Mesothelial cell of epicardium (in vitro differentiated cells): ENCODE measurements around the gene GJB5. TPM values are rescaled to one million over a fixed set of nuclear protein-coding genes. Genes with fewer than 3 reads are reported as not detected.

Source experiments
- DNase-seq, 2 experiments: peaks; one replicate each; pipeline ENCODE4 v3.0.0; 2021; ENCODE audit warnings: low spot score in 2 of 2; ENCODE audit not compliant: unreplicated experiment in 2 of 2
- H3K27ac Mint-ChIP-seq: 2 replicates; pipeline ENCODE4 v1.8.0; 2021; ENCODE audit warnings: mixed read lengths
- H3K27me3 Mint-ChIP-seq: 2 replicates; pipeline ENCODE4 v1.8.0; 2021; ENCODE audit warnings: low read depth, mixed read lengths
- H3K36me3 Mint-ChIP-seq: 2 replicates; pipeline ENCODE4 v1.8.0; 2021; ENCODE audit warnings: mixed read lengths
- H3K4me1 Mint-ChIP-seq: 2 replicates; pipeline ENCODE4 v1.8.0; 2021; ENCODE audit warnings: mixed read lengths
- H3K4me3 Mint-ChIP-seq: 2 replicates; pipeline ENCODE4 v1.8.0; 2021; ENCODE audit warnings: mild to moderate bottlenecking, moderate library complexity, mixed read lengths
- H3K9me3 Mint-ChIP-seq: 2 replicates; pipeline ENCODE4 v1.8.0; 2021; ENCODE audit warnings: mixed read lengths
- total RNA-seq: library from RNA; stranded (reverse); gene quantifications from 3 replicates; pipeline ENCODE4 v1.2.1, GENCODE V29; 2021
- TF ChIP-seq, protein P1 (sequence below): fragments of 200-600 bp; sonication (generic); IDR thresholded peaks from one replicate; pipeline ENCODE4 v1.5.0; 2021; ENCODE audit warnings: antibody characterized with exemption; ENCODE audit not compliant: unreplicated experiment

The GJB5 gene
- total RNA-seq, 1 donor from 2014 or later, result 0.38 TPM

- no peaks in the 10 kb centered on the region for H3K36me3 Mint-ChIP-seq
- H3K9me3 Mint-ChIP-seq, result no peaks in the 10 kb centered on the region
- DNase-seq, result no peak
- TF ChIP-seq, protein P1, sequence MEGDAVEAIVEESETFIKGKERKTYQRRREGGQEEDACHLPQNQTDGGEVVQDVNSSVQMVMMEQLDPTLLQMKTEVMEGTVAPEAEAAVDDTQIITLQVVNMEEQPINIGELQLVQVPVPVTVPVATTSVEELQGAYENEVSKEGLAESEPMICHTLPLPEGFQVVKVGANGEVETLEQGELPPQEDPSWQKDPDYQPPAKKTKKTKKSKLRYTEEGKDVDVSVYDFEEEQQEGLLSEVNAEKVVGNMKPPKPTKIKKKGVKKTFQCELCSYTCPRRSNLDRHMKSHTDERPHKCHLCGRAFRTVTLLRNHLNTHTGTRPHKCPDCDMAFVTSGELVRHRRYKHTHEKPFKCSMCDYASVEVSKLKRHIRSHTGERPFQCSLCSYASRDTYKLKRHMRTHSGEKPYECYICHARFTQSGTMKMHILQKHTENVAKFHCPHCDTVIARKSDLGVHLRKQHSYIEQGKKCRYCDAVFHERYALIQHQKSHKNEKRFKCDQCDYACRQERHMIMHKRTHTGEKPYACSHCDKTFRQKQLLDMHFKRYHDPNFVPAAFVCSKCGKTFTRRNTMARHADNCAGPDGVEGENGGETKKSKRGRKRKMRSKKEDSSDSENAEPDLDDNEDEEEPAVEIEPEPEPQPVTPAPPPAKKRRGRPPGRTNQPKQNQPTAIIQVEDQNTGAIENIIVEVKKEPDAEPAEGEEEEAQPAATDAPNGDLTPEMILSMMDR, result no peak
- H3K27me3 Mint-ChIP-seq, result peaks cover 78% of the 10 kb centered on the region
- no peak overlapping the region for H3K4me3 Mint-ChIP-seq
- H3K27ac Mint-ChIP-seq, result no peak overlapping the region
- H3K4me1 Mint-ChIP-seq, result peaks cover 6% of the 10 kb centered on the region
These were observed 39.3 kb downstream of the GJB5 start for GRCh38 chr1:34794001-34794789.

GRCh38 chr1:34794790-34795180, 39.9 kb downstream of the GJB5 start:
- TF ChIP-seq, protein P1, result no peak
- no peak overlapping the region for H3K27ac Mint-ChIP-seq
- peaks cover 72% of the 10 kb centered on the region for H3K27me3 Mint-ChIP-seq
- H3K36me3 Mint-ChIP-seq, result no peaks in the 10 kb centered on the region
- H3K4me1 Mint-ChIP-seq, result peaks cover 6% of the 10 kb centered on the region
- H3K4me3 Mint-ChIP-seq, result no peak overlapping the region
- no peaks in the 10 kb centered on the region for H3K9me3 Mint-ChIP-seq
- no peak for DNase-seq

- H3K27ac Mint-ChIP-seq, result no peak overlapping the region
- peaks cover 62% of the 10 kb centered on the region for H3K27me3 Mint-ChIP-seq
- no peak for DNase-seq
- no peaks in the 10 kb centered on the region for H3K36me3 Mint-ChIP-seq
- H3K9me3 Mint-ChIP-seq, result no peaks in the 10 kb centered on the region
- H3K4me1 Mint-ChIP-seq, result peaks cover 6% of the 10 kb centered on the region
- TF ChIP-seq, protein P1, result no peak
- no peak overlapping the region for H3K4me3 Mint-ChIP-seq
These were observed 41.1 kb downstream of the GJB5 start for GRCh38 chr1:34795916-34796315.

GRCh38 chr1:34796990-34797389, 42.1 kb downstream of the GJB5 start:
- Mint-ChIP-seq H3K9me3 (no peaks in the 10 kb centered on the region), H3K27me3 (peaks cover 51% of the 10 kb centered on the region), H3K4me3 (no peak overlapping the region), H3K4me1 (peaks cover 6% of the 10 kb centered on the region), H3K27ac (no peak overlapping the region), H3K36me3 (no peaks in the 10 kb centered on the region)
- DNase-seq, result no peak
- TF ChIP-seq, protein P1, result no peak

- no peak for DNase-seq
- TF ChIP-seq, protein P1, result no peak
- H3K4me3 Mint-ChIP-seq, result no peak overlapping the region
- peaks cover 3% of the 10 kb centered on the region for H3K4me1 Mint-ChIP-seq
- peaks cover 12% of the 10 kb centered on the region for H3K9me3 Mint-ChIP-seq
- H3K27ac Mint-ChIP-seq, result no peak overlapping the region
- no peaks in the 10 kb centered on the region for H3K36me3 Mint-ChIP-seq
- H3K27me3 Mint-ChIP-seq, result peaks cover 26% of the 10 kb centered on the region
These were observed 45.4 kb downstream of the GJB5 start for GRCh38 chr1:34800214-34800613.

DNA sequence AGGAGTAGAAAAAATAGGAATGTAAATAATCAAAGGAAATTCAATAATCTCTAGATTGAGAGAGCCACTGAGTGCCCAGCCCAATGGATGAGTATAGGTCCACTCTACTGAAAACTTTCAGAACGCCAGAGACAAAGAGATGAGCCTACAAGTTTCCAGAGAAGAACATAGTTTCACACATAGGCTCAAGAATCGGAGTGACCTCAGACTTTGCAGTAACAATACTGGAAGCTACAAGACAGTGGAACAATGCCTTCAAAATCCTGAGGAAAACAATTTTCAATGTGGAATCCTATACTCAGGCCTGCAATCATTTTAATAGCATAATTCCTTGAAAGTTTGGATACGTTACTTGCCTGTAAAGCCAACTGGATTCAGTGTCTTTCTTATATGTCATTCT, 48.9 kb downstream of the GJB5 start:
- TF ChIP-seq, protein P1, result no peak
- Mint-ChIP-seq H3K27me3 (peaks cover 5% of the 10 kb centered on the region), H3K4me1 (peaks cover 3% of the 10 kb centered on the region), H3K27ac (no peak overlapping the region), H3K36me3 (no peaks in the 10 kb centered on the region), H3K4me3 (no peak overlapping the region), H3K9me3 (peaks cover 12% of the 10 kb centered on the region)
- DNase-seq, result no peak
